Activated CD8-positive, alpha-beta memory T cell treated with anti-CD3 and anti-CD28 coated beads for 36 hours (primary cell): Measurements from ENCODE around the gene NUDCD3. TPM values are rescaled to one million over a fixed set of nuclear protein-coding genes. Genes with fewer than 3 reads are reported as not detected.

Experiments used
- CTCF ChIA-PET: fragments of 350-600 bp; sonication (Branson Sonifier 250); formaldehyde crosslinking; loops from one replicate; lab custom pipeline; 2021; ENCODE audit warnings: antibody characterized with exemption; lab: Charles Lee
- POLR2A ChIA-PET: fragments of 350-600 bp; sonication (Branson Sonifier 250); formaldehyde crosslinking; loops from one replicate; lab custom pipeline; 2021; ENCODE audit warnings: antibody characterized with exemption; lab: Charles Lee
- total RNA-seq, 2 experiments: library from RNA; stranded (reverse); gene quantifications; one replicate each; pipeline ENCODE4 v1.2.3, GENCODE V29; 2021

NUDCD3 gene
- total RNA-seq, 2 experiments from 2014 or later: 94.9 to 106 TPM

GRCh38 chr7:44353668-44354067, 136.8 kb downstream of the NUDCD3 start:
- ChIA-PET POLR2A (no interaction called here), CTCF (no interaction called here)

- CTCF ChIA-PET: interaction anchor here (0.6 kb wide), 1 partner anchor 129 kb away, joined by 3 read pairs; no protein-coding TSS in a partner anchor
- POLR2A ChIA-PET: no interaction called here
Measured at GRCh38 chr7:44348851-44349781, 141.3 kb downstream of the NUDCD3 start.

GRCh38 chr7:44348300-44348699, 142.2 kb downstream of the NUDCD3 start:
- CTCF ChIA-PET: interaction anchor here (0.6 kb wide), 1 partner anchor 49 kb away, joined by 5 read pairs; no protein-coding TSS in a partner anchor
- POLR2A ChIA-PET: no interaction called here

- ChIA-PET POLR2A (no interaction called here), CTCF (interaction anchor here (0.6 kb wide), 1 partner anchor 48 kb away, joined by 5 read pairs; no protein-coding TSS in a partner anchor)
Measured at GRCh38 chr7:44347546-44348114, 142.8 kb downstream of the NUDCD3 start.

GRCh38 chr7:44346063-44346462, 144.4 kb downstream of the NUDCD3 start:
- CTCF ChIA-PET: no interaction called here
- POLR2A ChIA-PET: no interaction called here

GRCh38 chr7:44341401-44341800, 149.1 kb downstream of the NUDCD3 start:
- POLR2A ChIA-PET: no interaction called here
- CTCF ChIA-PET: no interaction called here

GRCh38 chr7:44338600-44338999, 151.9 kb downstream of the NUDCD3 start:
- ChIA-PET CTCF (no interaction called here), POLR2A (no interaction called here)

GRCh38 chr7:44336491-44336890, 154.0 kb downstream of the NUDCD3 start:
- ChIA-PET CTCF (interaction anchor here (1.2 kb wide), 1 partner anchor 8 kb away, joined by 3 read pairs; no protein-coding TSS in a partner anchor), POLR2A (no interaction called here)

- ChIA-PET POLR2A (no interaction called here), CTCF (interaction anchor here (0.6 kb wide), 1 partner anchor 14 kb away, joined by 3 read pairs; no protein-coding TSS in a partner anchor)
Measured at GRCh38 chr7:44335184-44335583, 155.3 kb downstream of the NUDCD3 start.

GRCh38 chr7:44334734-44335097, 155.7 kb downstream of the NUDCD3 start:
- ChIA-PET POLR2A (no interaction called here), CTCF (interaction anchor here (0.6 kb wide), 1 partner anchor 13 kb away, joined by 3 read pairs; no protein-coding TSS in a partner anchor)

GRCh38 chr7:44333911-44334733, 156.3 kb downstream of the NUDCD3 start:
- POLR2A ChIA-PET: no interaction called here

GRCh38 chr7:44331682-44332081, 158.8 kb downstream of the NUDCD3 start:
- CTCF ChIA-PET: interaction anchor here (0.6 kb wide), 1 partner anchor 78 kb away, joined by 3 read pairs; no protein-coding TSS in a partner anchor
- POLR2A ChIA-PET: no interaction called here

More at GRCh38 chr7:44333911-44334733, 156.3 kb downstream of the NUDCD3 start:
- CTCF ChIA-PET: no interaction called here

GRCh38 chr7:44330331-44330730, 160.1 kb downstream of the NUDCD3 start:
- ChIA-PET POLR2A (no interaction called here), CTCF (no interaction called here)

- ChIA-PET POLR2A (no interaction called here), CTCF (no interaction called here)
Measured at GRCh38 chr7:44329888-44330287, 160.6 kb downstream of the NUDCD3 start.

Other genes starting within 250 kb of the NUDCD3 start
- under 1 TPM; 0.17 to 0.40 TPM for gene CAMK2B, start 165.1 kb downstream of the NUDCD3 start, total RNA-seq
- not detected for gene NPC1L1, start 50.7 kb upstream of the NUDCD3 start, total RNA-seq
- 100 to 1,000 TPM; 144 to 155 TPM for gene DDX56, start 83.2 kb upstream of the NUDCD3 start, total RNA-seq
- 10 to 100 TPM; 78.8 to 82.0 TPM for gene TMED4, start 91.6 kb upstream of the NUDCD3 start, total RNA-seq
- 10 to 100 TPM; 82.1 to 86.4 TPM for gene OGDH, start 116.0 kb upstream of the NUDCD3 start, total RNA-seq